Fibroblast of pulmonary artery (primary cell): ENCODE data around the gene DNTT.
A peak's percentile ranks its signal among the peaks of the same experiment; 100 is the strongest.

Experiments
- DNase-seq: peaks from one replicate; pipeline ENCODE4 v3.0.0-alpha.2; 2010; ENCODE audit warnings: low read depth
- H3K4me3 ChIP-seq: replicated peaks from 2 replicates; pipeline ENCODE4 v1.5.1; 2011; ENCODE audit warnings: low read depth, mild to moderate bottlenecking, control low read depth, low read length, moderate library complexity
- TF ChIP-seq, protein P1 (sequence below): IDR thresholded peaks from 2 replicates; pipeline ENCODE4 v1.5.1; 2011; ENCODE audit warnings: mild to moderate bottlenecking, control low read depth, low read length, inconsistent platforms; ENCODE audit errors: missing control alignments

The DNTT gene

DNA sequence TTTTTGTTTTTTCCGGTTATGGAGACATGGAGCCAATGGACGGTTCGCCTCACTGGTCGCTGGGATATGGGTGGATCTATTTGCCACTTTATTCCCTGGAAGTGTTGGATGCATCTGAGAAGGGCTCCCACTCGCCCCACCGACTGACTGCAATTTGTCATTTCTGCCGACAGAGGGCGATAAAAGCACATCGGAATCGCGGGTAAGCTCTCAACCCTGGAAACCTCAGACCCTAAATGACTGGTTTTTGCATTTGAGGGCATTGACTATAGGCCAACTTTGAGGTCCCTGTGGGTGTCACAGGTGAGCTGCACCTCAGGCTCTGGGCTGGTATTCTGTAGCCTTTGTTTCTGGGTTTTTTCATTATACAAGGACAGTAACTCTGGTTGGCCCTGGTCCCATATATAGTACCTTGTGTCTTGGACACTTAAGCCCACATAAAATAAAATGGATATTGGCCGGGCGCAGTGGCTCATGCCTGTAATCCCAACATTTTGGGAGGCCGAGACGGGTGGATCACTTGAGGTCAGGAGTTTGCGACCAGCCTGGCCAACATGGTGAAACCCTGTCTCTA is 66.4 kb downstream of the DNTT start:
- H3K4me3 ChIP-seq = no peak overlapping the region
- peak; percentile 49 for DNase-seq
- TF ChIP-seq, protein P1, sequence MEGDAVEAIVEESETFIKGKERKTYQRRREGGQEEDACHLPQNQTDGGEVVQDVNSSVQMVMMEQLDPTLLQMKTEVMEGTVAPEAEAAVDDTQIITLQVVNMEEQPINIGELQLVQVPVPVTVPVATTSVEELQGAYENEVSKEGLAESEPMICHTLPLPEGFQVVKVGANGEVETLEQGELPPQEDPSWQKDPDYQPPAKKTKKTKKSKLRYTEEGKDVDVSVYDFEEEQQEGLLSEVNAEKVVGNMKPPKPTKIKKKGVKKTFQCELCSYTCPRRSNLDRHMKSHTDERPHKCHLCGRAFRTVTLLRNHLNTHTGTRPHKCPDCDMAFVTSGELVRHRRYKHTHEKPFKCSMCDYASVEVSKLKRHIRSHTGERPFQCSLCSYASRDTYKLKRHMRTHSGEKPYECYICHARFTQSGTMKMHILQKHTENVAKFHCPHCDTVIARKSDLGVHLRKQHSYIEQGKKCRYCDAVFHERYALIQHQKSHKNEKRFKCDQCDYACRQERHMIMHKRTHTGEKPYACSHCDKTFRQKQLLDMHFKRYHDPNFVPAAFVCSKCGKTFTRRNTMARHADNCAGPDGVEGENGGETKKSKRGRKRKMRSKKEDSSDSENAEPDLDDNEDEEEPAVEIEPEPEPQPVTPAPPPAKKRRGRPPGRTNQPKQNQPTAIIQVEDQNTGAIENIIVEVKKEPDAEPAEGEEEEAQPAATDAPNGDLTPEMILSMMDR = peak; percentile 79

DNA sequence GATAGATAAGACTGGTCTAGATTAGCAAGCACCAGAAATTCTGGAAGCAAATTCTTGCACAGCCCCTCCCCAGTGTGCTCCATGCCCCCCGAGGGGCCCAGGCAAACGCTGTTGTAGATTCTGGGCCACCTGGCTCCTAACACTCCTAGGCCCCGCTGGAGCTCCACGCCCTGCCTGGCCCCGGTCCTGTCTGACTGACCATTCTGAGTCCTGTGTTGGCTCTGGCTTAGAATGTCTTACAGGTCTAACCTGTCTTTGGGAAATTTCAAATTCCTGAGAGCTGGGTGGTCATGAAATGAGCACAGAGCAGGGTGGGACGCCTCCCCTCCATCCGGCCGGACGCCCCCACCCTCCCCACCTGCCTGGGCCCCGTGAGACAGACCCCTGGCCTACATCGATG is 67.1 kb downstream of the DNTT start:
- TF ChIP-seq, protein P1 = no peak

DNA sequence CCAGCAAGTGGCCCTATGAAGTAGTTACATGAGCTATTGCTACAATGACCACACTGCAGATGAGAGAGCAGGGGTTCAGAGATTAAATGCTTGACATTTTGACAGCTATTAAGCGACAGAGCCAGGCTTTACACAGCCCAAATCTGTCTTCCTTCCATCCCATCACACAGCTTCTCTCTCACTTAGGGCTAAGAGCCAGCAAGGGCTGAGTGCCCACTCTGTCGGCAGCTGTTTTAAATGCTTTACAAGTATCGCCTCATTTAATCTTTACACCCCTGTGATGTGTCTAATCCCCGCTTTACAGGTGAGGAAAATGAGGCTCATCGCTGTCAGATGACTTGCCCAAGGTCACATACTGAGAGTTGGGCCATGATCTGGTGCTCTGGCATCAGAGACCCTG is 69.8 kb downstream of the DNTT start:
- TF ChIP-seq, protein P1 = no peak
- no peak for DNase-seq
- H3K4me3 ChIP-seq = no peak overlapping the region

More for the DNA sequence above, 67.1 kb downstream of the DNTT start:
- no peak overlapping the region for H3K4me3 ChIP-seq
- no peak for DNase-seq

DNA sequence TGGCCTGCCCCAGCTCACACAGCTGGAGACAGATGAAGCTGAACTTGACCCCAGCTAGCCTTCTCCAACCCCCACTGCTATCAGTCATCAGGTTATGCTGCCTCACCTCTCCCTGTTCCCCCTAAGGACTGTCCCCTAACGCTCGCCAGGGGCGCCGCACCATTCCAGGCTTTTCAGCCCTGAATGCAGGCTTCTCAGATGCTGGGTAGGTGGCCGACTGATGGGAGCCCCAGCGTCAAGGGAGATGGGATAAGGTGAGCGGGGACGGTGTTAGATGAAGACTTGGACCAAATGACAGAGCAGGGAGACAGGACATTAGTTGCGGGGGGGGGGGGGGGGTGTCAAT is 70.4 kb downstream of the DNTT start:
- H3K4me3 ChIP-seq = peak overlapping the region; percentile 51
- DNase-seq = no peak
- TF ChIP-seq, protein P1 = no peak

DNA sequence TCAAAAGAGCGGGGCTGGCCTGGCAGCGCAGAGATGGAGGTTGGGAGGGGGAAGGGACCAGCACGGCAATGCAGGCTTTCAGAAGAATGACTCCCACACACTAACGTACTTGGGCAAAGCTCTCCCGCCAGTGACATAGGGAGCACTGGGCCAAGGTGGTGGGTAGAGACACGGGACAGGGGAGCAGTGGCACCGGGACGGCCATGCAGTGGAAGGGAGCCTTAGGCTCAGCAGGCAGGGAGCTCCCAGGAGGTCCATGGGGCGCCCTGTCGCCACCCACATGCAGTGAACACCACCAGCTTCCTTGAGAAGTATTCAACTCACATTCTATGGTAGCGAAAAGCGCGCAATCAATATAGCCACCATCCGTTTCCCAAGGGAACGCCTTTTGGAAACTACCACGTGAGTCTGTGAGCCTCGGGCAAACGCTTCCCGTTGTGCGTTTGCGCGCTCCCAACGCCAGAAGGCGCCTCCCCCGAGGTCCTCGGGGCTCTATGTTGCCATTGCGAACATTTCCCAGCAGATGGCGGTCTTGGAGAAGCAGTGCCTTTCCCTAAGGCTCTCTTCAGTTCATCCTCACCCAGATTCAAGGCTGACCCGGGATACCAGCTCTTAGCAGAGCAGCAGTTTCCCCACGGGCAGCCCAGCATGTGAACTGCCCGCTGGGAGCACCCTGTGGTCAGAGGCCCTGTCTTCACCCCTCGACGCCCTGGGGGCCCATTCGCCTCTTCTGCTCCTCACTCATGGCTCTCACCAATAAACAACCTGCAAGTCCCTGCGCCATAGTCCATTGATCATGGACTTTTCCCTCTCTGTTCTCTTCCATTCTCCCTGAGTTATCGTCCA is 71.0 kb downstream of the DNTT start:
- DNase-seq = peak; percentile 87
- TF ChIP-seq, protein P1 = peak; percentile 98
- H3K4me3 ChIP-seq = peak overlapping the region; percentile 51

DNA sequence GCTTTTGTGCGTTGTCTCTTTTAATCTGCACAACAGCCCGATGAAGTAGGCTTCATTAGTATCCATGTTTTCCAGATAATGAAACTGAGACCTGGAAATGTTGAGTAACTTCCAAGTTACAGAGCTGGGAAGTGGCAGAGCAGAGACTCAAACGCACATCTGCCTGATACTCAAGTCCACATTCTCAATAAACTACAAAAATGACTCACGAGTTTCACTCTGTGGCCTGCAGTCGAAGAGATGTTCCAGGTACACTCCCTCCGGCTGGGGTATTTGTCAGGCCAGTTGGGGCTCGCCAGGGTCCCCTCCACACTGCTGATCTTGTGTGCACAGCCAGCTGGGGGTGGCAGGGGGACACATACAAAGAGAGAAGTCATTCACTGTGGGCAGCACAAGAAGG is 72.2 kb downstream of the DNTT start:
- TF ChIP-seq, protein P1 = no peak
- DNase-seq = no peak
- no peak overlapping the region for H3K4me3 ChIP-seq

DNA sequence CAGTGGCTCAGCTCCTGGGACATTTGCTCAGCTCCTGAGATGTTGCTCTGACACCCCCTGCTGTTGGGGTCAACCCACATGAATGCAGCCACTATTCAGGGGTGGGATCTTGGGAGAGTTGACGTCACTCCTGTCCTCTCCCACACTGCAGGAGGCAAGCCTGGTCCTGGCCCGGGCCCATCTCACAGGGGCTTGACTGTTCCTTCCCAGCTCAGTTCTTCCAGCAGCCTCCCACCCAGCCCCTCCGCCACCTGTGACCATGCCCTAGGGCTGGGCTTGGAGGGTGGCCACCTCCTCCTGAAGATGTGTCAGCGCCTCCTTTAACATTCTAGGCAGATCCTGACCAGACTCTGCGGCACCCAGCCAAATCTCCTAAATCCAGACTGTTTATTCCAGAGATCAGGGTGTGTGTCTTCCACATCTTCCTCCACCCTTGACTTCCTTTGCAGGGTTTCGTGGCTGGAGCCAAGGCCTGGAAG is 73.6 kb downstream of the DNTT start:
- DNase-seq = no peak
- TF ChIP-seq, protein P1 = no peak
- H3K4me3 ChIP-seq = no peak overlapping the region
